ENCODE measurements around the gene CEP112.

DNA sequence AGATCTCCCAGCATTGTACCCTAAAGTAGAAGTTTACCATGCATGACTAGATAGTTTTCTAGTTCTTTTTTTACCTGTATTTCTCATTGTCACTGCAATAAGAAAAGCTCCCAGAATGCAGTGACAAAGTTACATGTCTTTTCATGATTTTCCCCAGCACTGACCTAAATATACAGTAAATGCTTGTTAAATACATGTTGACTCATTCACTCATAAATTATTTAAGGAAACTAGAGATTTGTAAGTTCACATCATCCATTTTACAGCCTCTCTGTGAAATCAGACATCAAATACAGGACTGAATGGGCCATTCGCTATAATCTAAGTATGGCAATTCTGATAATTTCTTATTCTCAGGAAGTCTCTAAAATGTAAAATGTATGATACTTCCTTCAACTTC lies 371.6 kb downstream of the CEP112 start:
- TF ChIP-seq ARNT (IDR thresholded peaks at IDR 0.05), result no peak
- no peak for TF ChIP-seq NFRKB (IDR thresholded peaks at IDR 0.05)
- no peak for TF ChIP-seq FOXM1 (IDR thresholded peaks at IDR 0.05; ENCODE audit: borderline replicate concordance)

Data from HEK293T (cell line).